Body of pancreas (tissue), 4 donors: Measurements from ENCODE around the gene KANK4. TPM values are rescaled to one million over a fixed set of nuclear protein-coding genes. Genes with fewer than 3 reads are reported as not detected.

Experiments used
- ATAC-seq: fragments of 150-250 bp; one replicate; pipeline ENCODE4 v1.9.1; 2016
- DNase-seq, 4 donors: peaks; one replicate each; pipeline ENCODE4 v3.0.0-alpha.2; 2019
- H3K27ac ChIP-seq, 4 donors: fragments of 200-600 bp; sonication (generic); 1 replicate in 3 of 4; 2 replicates in 1 of 4; pipeline versions ENCODE4 v1.5.1 to v1.6.1; 2016 to 2019; ENCODE audit warnings: mild to moderate bottlenecking in 1 of 4, mixed read lengths in 1 of 4, moderate library complexity in 1 of 4
- H3K27me3 ChIP-seq, 2 donors: fragments of 200-600 bp; sonication (generic); one replicate each; pipeline ENCODE4 v1.6.0; 2016; ENCODE audit warnings: mild to moderate bottlenecking in 1 of 2
- H3K36me3 ChIP-seq, 2 donors: fragments of 200-600 bp; sonication (generic); replicated peaks in 1 of 2; 2 replicates each; pipeline ENCODE4 v1.5.1; 2016; ENCODE audit warnings: low read depth in 2 of 2; ENCODE audit not compliant: insufficient read depth in 1 of 2
- H3K4me1 ChIP-seq: fragments of 200-600 bp; sonication (generic); one replicate; pipeline ENCODE4 v1.6.0; 2016
- H3K4me3 ChIP-seq, 2 donors: fragments of 200-600 bp; sonication (generic); 1 replicate in 1 of 2; 2 replicates in 1 of 2; pipeline ENCODE4 v1.5.1; 2016 to 2019
- H3K9me3 ChIP-seq, 3 donors: fragments of 200-600 bp; sonication (generic); 1 replicate in 2 of 3; 2 replicates in 1 of 3; pipeline ENCODE4 v1.5.1; 2016
- CTCF ChIP-seq, 7 experiments: fragments of 450-650 bp in 4 of 7; fragments of 200-600 bp in 3 of 7; sonication (generic) in 3 of 7; IDR thresholded peaks; one replicate each; pipeline ENCODE4 v1.5.1; 2016 to 2019; ENCODE audit warnings: antibody characterized with exemption in 7 of 7
- POLR2A ChIP-seq, 3 donors: fragments of 450-650 bp; IDR thresholded peaks; one replicate each; pipeline ENCODE4 v1.6.1; 2016; ENCODE audit warnings: antibody characterized with exemption in 3 of 3, mild to moderate bottlenecking in 2 of 3
- WGBS, 2 donors: methylation state at CpG; one replicate each; pipeline ENCODE4 v1.1.5; 2017; 5-methylcytosine and 5-hydroxymethylcytosine counted together
- intact Hi-C: fragments of 100-400 bp; cut with DNase I; formaldehyde crosslinking; loops from one replicate; pipeline ENCODE4 v1.15.1; 2023
- total RNA-seq, 2 donors: library from RNA; depleted of rRNA; stranded (reverse); fragments of >200 nt; gene quantifications; one replicate each; pipeline ENCODE4 v1.1.0, GENCODE V29; 2016

The KANK4 gene
- total RNA-seq, 2 donors from 2014 or later: 9.1 to 23.7 TPM

- no peaks in the 10 kb centered on the region for H3K27me3 ChIP-seq
- TF ChIP-seq POLR2A (IDR thresholded peaks at IDR 0.05) (no peak), CTCF (IDR thresholded peaks at IDR 0.05) (no peak)
- intact Hi-C loops: no loop called here
- WGBS, 2 donors: 87 to 88% methylated on average over 3 to 5 of the region's 5 CpGs
- DNase-seq (no peak), ATAC-seq (peak; percentile 38)
- no peak overlapping the region for H3K4me3 ChIP-seq
- H3K27ac ChIP-seq: no peak overlapping the region
- H3K36me3 ChIP-seq: no peaks in the 10 kb centered on the region
- H3K4me1 ChIP-seq: no peaks in the 10 kb centered on the region
- H3K9me3 ChIP-seq: no peaks in the 10 kb centered on the region
These were observed 5.8 kb upstream of the KANK4 start for GRCh38 chr1:62325081-62325480.

- Histone ChIP-seq H3K27ac (no peak overlapping the region), H3K4me3 (no peak overlapping the region), H3K27me3 (no peaks in the 10 kb centered on the region), H3K9me3 (no peaks in the 10 kb centered on the region), H3K36me3 (no peaks in the 10 kb centered on the region), H3K4me1 (peaks cover 18% of the 10 kb centered on the region)
- intact Hi-C loops: no loop called here
- 76 to 88% methylated on average over 3 of the region's 3 CpGs for WGBS, 2 donors
- no peak for DNase-seq
- TF ChIP-seq POLR2A (IDR thresholded peaks at IDR 0.05): no peak
- no peak for TF ChIP-seq CTCF (IDR thresholded peaks at IDR 0.05)
- ATAC-seq: no peak
These were observed 2.2 kb upstream of the KANK4 start for GRCh38 chr1:62321446-62321845.

- peak overlapping the region; percentile 29 to 56 for H3K4me3 ChIP-seq
- ATAC-seq (peak; percentile 51), DNase-seq (peak in 3 of 4 donors; percentile 50 to 66 (median 58))
- H3K27ac ChIP-seq: peak overlapping the region; percentile 58 to 83 (median 74)
- peak in 2 of 3 donors; percentile 14 to 23 for TF ChIP-seq POLR2A (IDR thresholded peaks at IDR 0.05)
- TF ChIP-seq CTCF (IDR thresholded peaks at IDR 0.05): no peak
- no peaks in the 10 kb centered on the region for H3K9me3 ChIP-seq
- 13 to 19% methylated on average over 19 to 27 of the region's 27 CpGs for WGBS, 2 donors
- peaks cover 27% of the 10 kb centered on the region for H3K4me1 ChIP-seq
- intact Hi-C loops: no loop called here
- no peaks in the 10 kb centered on the region for H3K27me3 ChIP-seq
- no peaks in the 10 kb centered on the region for H3K36me3 ChIP-seq
These were observed 896 bp downstream of the KANK4 start for GRCh38 chr1:62318320-62318755.

DNA sequence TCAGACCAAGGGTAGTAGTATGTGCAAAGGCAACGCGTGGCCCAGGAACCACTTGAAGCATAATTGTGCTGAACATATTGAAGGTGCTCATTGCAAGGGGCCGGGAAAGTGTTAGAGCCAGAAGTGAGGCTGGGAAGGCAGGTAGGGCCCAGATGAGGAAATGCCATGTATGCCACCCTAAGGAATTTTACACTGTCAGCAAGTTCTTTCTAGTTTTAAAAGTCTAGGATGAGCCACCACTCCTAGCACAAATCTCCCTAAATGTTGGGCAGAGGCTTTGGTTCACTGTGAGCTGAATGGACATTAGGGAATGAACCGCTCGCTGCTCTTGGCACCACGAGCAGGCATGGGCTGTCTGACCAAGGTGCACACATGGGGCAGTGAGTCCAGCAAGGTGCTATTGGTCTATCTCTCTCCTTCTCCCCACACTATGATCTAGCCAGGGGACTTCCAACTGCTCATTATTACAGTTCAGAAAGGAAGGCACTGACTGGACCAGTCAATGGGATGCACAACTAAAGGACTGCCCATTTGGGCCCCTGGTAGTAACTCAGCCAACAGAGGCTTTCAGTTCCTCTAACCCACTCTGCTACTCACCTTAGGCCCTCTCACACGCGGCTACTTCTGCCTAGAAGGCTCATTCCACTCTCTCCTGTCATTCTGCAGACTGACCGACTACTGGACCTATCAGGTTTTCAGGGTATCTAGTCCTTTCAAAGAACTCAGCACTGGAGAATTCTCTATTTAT lies 2.0 kb downstream of the KANK4 start:
- H3K9me3 ChIP-seq: no peaks in the 10 kb centered on the region
- intact Hi-C loops: no loop called here
- TF ChIP-seq CTCF (IDR thresholded peaks at IDR 0.05) (no peak), POLR2A (IDR thresholded peaks at IDR 0.05) (no peak)
- DNase-seq (no peak), ATAC-seq (no peak)
- no peaks in the 10 kb centered on the region for H3K36me3 ChIP-seq
- no peaks in the 10 kb centered on the region for H3K27me3 ChIP-seq
- peaks cover 27% of the 10 kb centered on the region for H3K4me1 ChIP-seq
- 35 to 48% methylated on average over 9 of the region's 9 CpGs for WGBS, 2 donors
- H3K4me3 ChIP-seq: no peak overlapping the region
- H3K27ac ChIP-seq: peak overlapping the region; percentile 11 to 83 (median 42)

DNA sequence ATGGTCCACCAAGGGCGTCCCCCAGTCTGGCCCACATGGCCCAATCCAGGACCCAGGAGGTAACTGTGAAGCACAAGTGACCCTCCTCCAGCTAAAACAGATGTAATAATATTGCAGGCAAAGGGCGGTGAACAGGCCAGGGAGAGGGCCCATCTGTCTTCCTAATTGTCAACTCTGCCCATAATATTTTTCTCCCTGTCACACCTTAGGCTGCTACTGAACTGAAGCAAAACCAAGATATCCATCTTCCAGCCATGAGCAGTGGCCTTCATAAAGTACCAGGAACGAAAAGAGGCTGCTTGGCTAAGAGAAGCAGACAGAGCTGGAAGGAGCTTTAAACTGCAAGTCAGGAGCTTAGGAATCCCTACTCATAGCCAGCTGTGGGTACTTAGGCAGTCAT lies 3.1 kb downstream of the KANK4 start:
- DNase-seq: no peak
- 45 to 58% methylated on average over 3 of the region's 3 CpGs for WGBS, 2 donors

More for the DNA sequence above, 3.1 kb downstream of the KANK4 start:
- Histone ChIP-seq H3K27ac (peak overlapping the region in 3 of 4 donors; percentile 11 to 83 (median 16)), H3K4me3 (no peak overlapping the region), H3K36me3 (no peaks in the 10 kb centered on the region), H3K4me1 (peaks cover 27% of the 10 kb centered on the region), H3K9me3 (no peaks in the 10 kb centered on the region), H3K27me3 (no peaks in the 10 kb centered on the region)
- intact Hi-C loops: no loop called here
- TF ChIP-seq POLR2A (IDR thresholded peaks at IDR 0.05): no peak
- TF ChIP-seq CTCF (IDR thresholded peaks at IDR 0.05): no peak
- ATAC-seq: no peak
